BLaER1 treated with 17β-estradiol and CSF1 and Interleukin-3, amounts not matched to agents 10 nM and 100 nM (cell line): ENCODE measurements around the gene KIF21A.

Source experiments
- H3K27ac ChIP-seq, 11 experiments: shearing (Covaris generic); formaldehyde crosslinking; 2 replicates each; pipeline ENCODE4 v1.8.1; 2022
- H3K27me3 ChIP-seq, 11 experiments: shearing (Covaris generic); formaldehyde crosslinking; 2 replicates each; pipeline ENCODE4 v1.8.1; 2022
- H3K36me3 ChIP-seq, 11 experiments: shearing (Covaris generic); formaldehyde crosslinking; 2 replicates each; pipeline ENCODE4 v1.8.1; 2022
- H3K4me1 ChIP-seq, 10 experiments: shearing (Covaris generic); formaldehyde crosslinking; 2 replicates each; pipeline ENCODE4 v1.8.1; 2022
- H3K4me2 ChIP-seq, 11 experiments: shearing (Covaris generic); formaldehyde crosslinking; 2 replicates each; pipeline ENCODE4 v1.8.1; 2022
- H3K4me3 ChIP-seq, 10 experiments: shearing (Covaris generic); formaldehyde crosslinking; 2 replicates each; pipeline ENCODE4 v1.8.1; 2022
- H3K9ac ChIP-seq, 11 experiments: shearing (Covaris generic); formaldehyde crosslinking; 2 replicates each; pipeline ENCODE4 v1.8.1; 2022
- H3K9me3 ChIP-seq, 11 experiments: shearing (Covaris generic); formaldehyde crosslinking; replicated peaks in 1 of 11; 2 replicates each; pipeline ENCODE4 v1.8.1; 2022
- H4K20me1 ChIP-seq, 11 experiments: shearing (Covaris generic); formaldehyde crosslinking; 2 replicates each; pipeline ENCODE4 v1.8.1; 2022
- Cebpa-rat ChIP-seq, 11 experiments: shearing (Covaris generic); IDR thresholded peaks; 2 replicates each; pipeline ENCODE4 v1.8.1; 2022

The KIF21A gene

DNA sequence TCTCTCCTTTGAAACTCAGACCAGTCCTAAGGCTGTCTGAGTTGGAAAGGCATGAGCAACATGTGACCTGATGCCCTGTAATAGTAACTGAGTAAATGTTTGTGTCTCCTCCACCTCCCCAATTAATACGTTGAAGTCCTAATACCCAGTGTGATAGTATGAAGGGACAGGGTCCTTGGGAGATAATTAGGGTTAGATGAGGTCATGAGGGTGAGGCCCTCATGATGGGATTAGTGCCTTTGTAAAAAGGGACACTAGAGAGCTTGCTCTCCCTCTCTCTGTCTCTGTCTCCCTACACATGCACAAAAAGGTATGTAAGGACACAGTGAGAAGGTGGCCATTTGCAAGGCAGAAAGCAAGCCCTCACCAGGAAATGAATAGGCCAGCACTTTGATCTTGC lies 18.1 kb upstream of the KIF21A start:
- no peak overlapping the region for H3K4me3 ChIP-seq
- no peak overlapping the region for H3K27ac ChIP-seq
- peaks cover 0 to 10% (median 0%) of the 10 kb centered on the region in 10 experiments; a peak in 3 of 20 replicates for H3K4me1 ChIP-seq
- no peaks in the 10 kb centered on the region for H3K27me3 ChIP-seq
- no peak for TF ChIP-seq Cebpa-rat (IDR thresholded peaks at IDR 0.05)
- no peaks in the 10 kb centered on the region for H4K20me1 ChIP-seq
- H3K9me3 ChIP-seq = no peaks in the 10 kb centered on the region
- H3K36me3 ChIP-seq = no peaks in the 10 kb centered on the region
- H3K4me2 ChIP-seq = no peak overlapping the region
- no peak overlapping the region for H3K9ac ChIP-seq

DNA sequence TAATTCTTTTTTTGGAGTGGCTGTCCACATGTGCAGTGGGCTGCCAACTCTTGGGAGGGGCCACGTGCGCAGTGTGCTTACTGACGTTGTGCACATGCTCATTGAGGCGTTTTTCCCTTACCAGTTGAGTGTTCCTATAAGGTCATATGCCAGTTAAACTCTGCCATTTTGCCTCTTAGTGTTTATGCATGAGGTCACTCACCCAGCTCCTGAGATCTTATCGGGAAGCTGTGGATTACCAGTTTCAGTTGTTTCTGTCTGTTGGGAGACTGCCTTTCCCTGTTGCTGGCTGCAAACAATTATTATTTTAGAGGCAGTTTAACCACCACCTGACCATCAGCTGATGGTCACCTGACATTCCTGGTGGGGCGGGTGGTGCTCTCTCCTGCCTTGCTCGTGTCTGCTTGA lies 16.1 kb upstream of the KIF21A start:
- Histone ChIP-seq H3K4me1 (no peaks in the 10 kb centered on the region), H3K9me3 (no peaks in the 10 kb centered on the region), H3K4me2 (no peak overlapping the region), H4K20me1 (no peaks in the 10 kb centered on the region), H3K27ac (no peak overlapping the region), H3K27me3 (no peaks in the 10 kb centered on the region), H3K9ac (no peak overlapping the region), H3K36me3 (no peaks in the 10 kb centered on the region), H3K4me3 (no peak overlapping the region)
- no peak for TF ChIP-seq Cebpa-rat (IDR thresholded peaks at IDR 0.05)

DNA sequence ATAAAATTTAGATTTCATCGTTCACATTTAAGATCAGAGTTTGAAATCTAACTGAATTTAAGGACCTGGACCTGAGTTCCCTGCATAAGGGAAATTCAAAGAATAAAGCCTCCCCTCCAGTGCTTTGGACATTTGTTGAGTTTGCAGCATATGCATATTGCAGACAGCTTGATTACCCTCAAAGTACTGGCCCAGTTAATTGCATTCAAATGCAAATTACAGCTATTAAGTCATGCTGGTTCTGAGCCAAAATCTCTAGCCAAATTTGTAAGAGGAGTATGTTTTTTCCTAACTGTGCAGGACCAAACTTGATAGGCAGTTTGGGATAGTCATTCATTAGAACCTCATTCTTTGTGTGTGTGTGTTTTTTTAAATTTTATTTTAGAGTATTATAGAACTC lies 9.1 kb upstream of the KIF21A start:
- Histone ChIP-seq H3K4me3 (no peak overlapping the region), H3K9me3 (no peaks in the 10 kb centered on the region), H3K27ac (no peak overlapping the region), H3K27me3 (no peaks in the 10 kb centered on the region), H4K20me1 (no peaks in the 10 kb centered on the region), H3K4me2 (no peak overlapping the region), H3K36me3 (no peaks in the 10 kb centered on the region), H3K9ac (no peak overlapping the region), H3K4me1 (no peaks in the 10 kb centered on the region)
- no peak for TF ChIP-seq Cebpa-rat (IDR thresholded peaks at IDR 0.05)

DNA sequence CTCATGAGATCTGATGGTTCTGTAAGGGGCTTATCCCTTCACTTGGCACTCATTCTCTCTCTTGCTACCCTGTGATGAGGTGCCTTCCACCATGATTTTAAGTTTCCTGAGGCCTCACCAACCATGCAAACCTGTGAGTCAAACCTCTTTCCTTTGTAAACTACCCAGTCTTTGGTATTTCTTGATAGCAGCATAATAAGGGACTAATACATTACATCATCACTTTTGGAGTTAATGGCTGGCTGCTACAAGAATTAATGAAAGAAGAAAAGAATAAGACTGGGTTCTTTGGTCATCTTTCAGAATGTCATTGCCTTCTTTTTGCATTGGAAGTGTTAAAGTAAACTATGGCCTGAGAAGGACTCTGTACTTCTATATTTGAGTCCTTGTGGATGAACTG lies 5.1 kb upstream of the KIF21A start:
- no peaks in the 10 kb centered on the region for H3K36me3 ChIP-seq
- no peak overlapping the region for H3K4me2 ChIP-seq
- H3K9ac ChIP-seq = no peak overlapping the region
- H3K27me3 ChIP-seq = no peaks in the 10 kb centered on the region
- H3K9me3 ChIP-seq = peaks cover 0 to 4% (median 2%) of the 10 kb centered on the region in 11 experiments; a peak in 13 of 22 replicates
- H3K27ac ChIP-seq = no peak overlapping the region
- no peak overlapping the region for H3K4me3 ChIP-seq
- peaks cover 0 to 6% (median 0%) of the 10 kb centered on the region in 10 experiments; a peak in 1 of 20 replicates for H3K4me1 ChIP-seq
- no peak for TF ChIP-seq Cebpa-rat (IDR thresholded peaks at IDR 0.05)
- H4K20me1 ChIP-seq = no peaks in the 10 kb centered on the region

DNA sequence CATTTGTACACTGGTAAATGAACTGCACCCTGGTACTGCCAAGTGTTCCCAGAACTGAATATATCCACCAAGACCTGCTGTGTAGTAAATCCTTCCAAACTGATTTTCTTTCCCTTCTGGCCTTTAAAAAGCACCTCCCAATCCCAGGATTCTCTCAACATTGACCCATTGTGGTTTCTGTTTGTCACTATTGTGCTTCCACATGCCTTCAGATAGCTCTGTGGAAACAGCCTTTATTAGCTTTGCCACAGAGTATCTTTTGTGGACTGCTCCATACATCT lies 949 bp upstream of the KIF21A start:
- Histone ChIP-seq H3K27ac (no peak overlapping the region), H3K9ac (peak overlapping the region in 8 of 11 experiments; percentile 77 to 88 (median 80); a peak in 12 of 22 replicates)

DNA sequence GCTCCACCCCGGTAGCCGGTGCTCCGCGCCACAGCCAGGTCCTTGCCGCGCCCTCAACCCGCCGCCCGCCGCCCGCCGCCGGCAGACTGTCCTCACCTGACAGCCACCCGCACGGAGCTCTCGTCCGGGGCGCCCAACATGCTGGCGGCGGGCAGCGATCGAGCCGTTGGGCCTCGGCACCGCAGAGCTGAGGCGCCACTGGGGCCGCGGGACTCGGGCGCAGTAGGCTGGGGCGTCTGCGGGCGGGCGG lies 164 bp downstream of the KIF21A start:
- Histone ChIP-seq H3K4me3 (peak overlapping the region; percentile 65 to 81 (median 75)), H3K27ac (peak overlapping the region; percentile 45 to 79 (median 71); a peak in 21 of 22 replicates), H3K9ac (peak overlapping the region; percentile 73 to 88 (median 80)), H3K9me3 (peaks cover 0 to 11% (median 10%) of the 10 kb centered on the region in 11 experiments; a peak in 16 of 22 replicates), H3K4me1 (peaks cover 0 to 6% (median 0%) of the 10 kb centered on the region in 10 experiments; a peak in 2 of 20 replicates), H3K27me3 (no peaks in the 10 kb centered on the region), H3K36me3 (no peaks in the 10 kb centered on the region), H3K4me2 (peak overlapping the region; percentile 70 to 87 (median 81)), H4K20me1 (no peaks in the 10 kb centered on the region)
- no peak for TF ChIP-seq Cebpa-rat (IDR thresholded peaks at IDR 0.05)

More for the DNA sequence above, 949 bp upstream of the KIF21A start:
- no peaks in the 10 kb centered on the region for H3K27me3 ChIP-seq
- H3K36me3 ChIP-seq = no peaks in the 10 kb centered on the region
- H4K20me1 ChIP-seq = no peaks in the 10 kb centered on the region
- H3K4me3 ChIP-seq = peak overlapping the region; percentile 65 to 81 (median 75); a peak in 18 of 20 replicates
- no peak for TF ChIP-seq Cebpa-rat (IDR thresholded peaks at IDR 0.05)
- H3K4me1 ChIP-seq = peaks cover 0 to 6% (median 0%) of the 10 kb centered on the region in 10 experiments; a peak in 2 of 20 replicates
- peaks cover 0 to 11% (median 10%) of the 10 kb centered on the region in 11 experiments; a peak in 16 of 22 replicates for H3K9me3 ChIP-seq
- H3K4me2 ChIP-seq = peak overlapping the region; percentile 60 to 80 (median 69)

DNA sequence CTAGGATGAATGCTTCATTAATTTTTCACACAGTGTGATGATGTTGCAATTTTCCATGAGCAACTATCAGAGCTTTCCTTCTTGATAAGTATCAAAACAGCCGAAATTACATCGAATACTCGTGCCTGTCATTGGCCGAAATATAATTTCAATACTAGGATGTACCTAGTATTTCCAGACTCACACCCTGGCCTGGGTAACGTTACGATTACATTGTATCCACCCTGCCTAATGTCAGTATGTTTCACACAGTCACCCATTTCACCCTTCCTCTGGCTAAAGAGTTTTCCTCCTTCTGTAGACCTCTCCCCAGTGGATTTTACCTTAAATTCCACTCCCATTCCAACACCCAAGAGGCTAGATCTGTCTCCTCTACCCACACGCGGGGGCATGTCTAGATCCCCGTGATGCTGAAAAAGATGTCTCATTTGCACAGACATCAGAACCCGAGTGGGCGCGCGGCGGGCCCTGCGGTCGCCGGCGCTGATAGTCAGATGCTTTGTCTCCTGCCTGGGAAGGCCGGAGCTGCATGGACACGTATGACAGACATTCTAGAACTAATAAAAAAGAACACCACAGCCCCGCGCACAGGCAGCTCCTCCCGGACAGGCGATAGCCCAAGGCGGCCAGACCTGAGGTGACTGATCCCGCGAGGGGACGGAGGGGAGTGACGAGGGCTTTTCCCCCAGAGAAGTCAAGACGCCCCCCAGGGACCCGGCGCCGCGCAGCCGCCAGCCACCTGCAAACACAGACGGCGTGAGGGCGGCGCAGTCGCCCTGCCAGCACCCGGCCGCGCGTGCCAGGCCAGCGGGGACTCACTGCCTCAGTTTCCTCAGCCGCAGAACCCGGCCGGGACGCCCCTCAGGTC lies 723 bp downstream of the KIF21A start:
- Histone ChIP-seq H3K36me3 (no peaks in the 10 kb centered on the region), H3K9ac (peak overlapping the region; percentile 73 to 88 (median 80)), H3K27ac (peak overlapping the region; percentile 45 to 79 (median 71); a peak in 21 of 22 replicates), H3K4me3 (peak overlapping the region; percentile 65 to 81 (median 75)), H4K20me1 (no peaks in the 10 kb centered on the region), H3K27me3 (no peaks in the 10 kb centered on the region), H3K4me1 (peaks cover 0 to 6% (median 0%) of the 10 kb centered on the region in 10 experiments; a peak in 2 of 20 replicates), H3K9me3 (peaks cover 0 to 11% (median 10%) of the 10 kb centered on the region in 11 experiments; a peak in 16 of 22 replicates), H3K4me2 (peak overlapping the region; percentile 70 to 87 (median 81))
- TF ChIP-seq Cebpa-rat (IDR thresholded peaks at IDR 0.05) = 0 out of 22 replicates have a peak, but pooled peaks of 1 of the 11 experiments have one; percentile 10

DNA sequence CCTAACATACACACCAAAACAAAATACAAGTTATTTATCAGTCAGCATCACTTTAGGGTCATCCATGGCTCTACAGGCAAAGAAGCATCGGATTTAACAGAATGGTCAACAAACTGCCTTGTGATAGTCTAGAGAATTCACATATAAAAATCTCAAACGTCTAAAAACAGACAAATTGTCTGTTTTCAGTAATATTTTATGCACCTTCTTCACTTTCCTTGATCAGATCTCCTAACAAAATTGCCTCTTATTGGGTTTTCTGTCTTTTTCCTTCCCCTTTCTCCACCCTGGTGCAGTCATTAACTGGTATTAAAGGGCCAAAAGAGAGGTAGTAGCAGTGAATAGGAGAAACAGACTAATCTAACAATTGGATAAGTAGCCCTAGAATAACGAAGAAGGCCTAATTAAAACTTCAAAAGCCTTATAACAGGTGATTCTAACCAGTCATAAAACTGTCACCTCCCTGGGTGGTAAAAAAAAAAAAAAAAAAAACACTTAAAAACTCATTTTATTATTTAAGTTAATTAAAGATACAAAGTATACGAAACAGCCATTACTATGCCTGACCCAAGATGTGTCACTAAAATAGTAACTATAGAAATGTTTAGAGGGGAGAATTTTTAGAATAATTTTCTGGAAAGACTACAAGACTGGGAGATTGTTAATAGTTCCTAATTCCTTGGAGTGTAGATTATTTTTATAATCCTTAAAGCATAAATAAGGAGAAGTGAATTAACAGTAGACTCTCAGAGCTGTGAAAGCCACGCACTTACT lies 1.5 kb downstream of the KIF21A start:
- H3K27me3 ChIP-seq = no peaks in the 10 kb centered on the region
- no peak overlapping the region for H3K27ac ChIP-seq
- 0 out of 22 replicates have a peak overlapping the region, but pooled peaks of 1 of the 11 experiments have one; percentile 88 for H3K9ac ChIP-seq

DNA sequence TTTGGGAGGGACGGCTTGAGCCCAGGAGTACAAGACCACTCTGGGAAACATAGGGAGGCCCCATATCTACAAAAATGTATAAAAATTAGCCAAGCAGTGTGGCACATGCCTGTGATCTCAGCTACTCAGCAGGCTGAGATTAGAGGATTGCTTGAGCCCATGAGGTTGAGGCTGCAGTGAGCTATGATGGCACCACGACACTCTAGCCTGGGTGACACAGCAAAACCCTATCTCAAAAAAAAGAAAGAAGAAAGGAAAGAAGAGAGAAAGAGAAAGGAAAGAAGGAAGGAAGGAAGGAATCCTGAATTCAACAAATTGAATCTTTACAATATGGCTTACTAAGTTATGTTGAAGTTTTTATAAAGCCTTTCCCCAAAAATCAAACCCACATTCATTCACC lies 2.1 kb downstream of the KIF21A start:
- Histone ChIP-seq H3K27me3 (no peaks in the 10 kb centered on the region), H3K9me3 (peaks cover 0 to 11% (median 10%) of the 10 kb centered on the region in 11 experiments; a peak in 16 of 22 replicates), H3K36me3 (no peaks in the 10 kb centered on the region), H3K9ac (no peak overlapping the region), H3K4me2 (no peak overlapping the region), H3K4me3 (no peak overlapping the region), H3K27ac (no peak overlapping the region), H3K4me1 (peaks cover 0 to 6% (median 0%) of the 10 kb centered on the region in 10 experiments; a peak in 2 of 20 replicates), H4K20me1 (no peaks in the 10 kb centered on the region)
- no peak for TF ChIP-seq Cebpa-rat (IDR thresholded peaks at IDR 0.05)

More for the DNA sequence above, 1.5 kb downstream of the KIF21A start:
- Histone ChIP-seq H4K20me1 (no peaks in the 10 kb centered on the region), H3K9me3 (peaks cover 0 to 11% (median 10%) of the 10 kb centered on the region in 11 experiments; a peak in 16 of 22 replicates), H3K4me1 (peaks cover 0 to 6% (median 0%) of the 10 kb centered on the region in 10 experiments; a peak in 2 of 20 replicates), H3K4me2 (peak overlapping the region in 10 of 11 experiments; percentile 70 to 87 (median 81); a peak in 18 of 22 replicates), H3K4me3 (peak overlapping the region in 5 of 10 experiments; percentile 71 to 76 (median 75); a peak in 5 of 20 replicates), H3K36me3 (no peaks in the 10 kb centered on the region)
- TF ChIP-seq Cebpa-rat (IDR thresholded peaks at IDR 0.05) = no peak
